ENCODE measurements around the gene PIK3R1.

PIK3R1 gene

GRCh38 chr5:68215208-68215897, at the start of gene PIK3R1:
Gene PIK3R1 (plus strand): TSS chr5:68215756. CDS start chr5:68226676, 10,920 bp downstream.
- DNase-seq: peak; percentile 97 to 99 (median 98)

- no peak for DNase-seq
Measured at GRCh38 chr5:68167195-68167651, 48.3 kb upstream of the PIK3R1 start.

GRCh38 chr5:68169903-68170302, 45.7 kb upstream of the PIK3R1 start:
- no peak for DNase-seq

GRCh38 chr5:68170826-68171558, 44.6 kb upstream of the PIK3R1 start:
- no peak for DNase-seq

- DNase-seq: no peak
Measured at GRCh38 chr5:68172314-68172713, 43.2 kb upstream of the PIK3R1 start.

- DNase-seq: no peak
Measured at GRCh38 chr5:68173007-68173406, 42.5 kb upstream of the PIK3R1 start.

- DNase-seq: no peak
Measured at GRCh38 chr5:68176253-68176652, 39.3 kb upstream of the PIK3R1 start.

GRCh38 chr5:68176802-68177479, 38.6 kb upstream of the PIK3R1 start:
- DNase-seq: no peak

GRCh38 chr5:68177676-68178075, 37.9 kb upstream of the PIK3R1 start:
- DNase-seq: no peak

GRCh38 chr5:68178579-68178978, 37.0 kb upstream of the PIK3R1 start:
- no peak for DNase-seq

GRCh38 chr5:68180121-68181038, 35.2 kb upstream of the PIK3R1 start:
- no peak for DNase-seq

- DNase-seq: no peak
Measured at GRCh38 chr5:68181039-68181599, 34.4 kb upstream of the PIK3R1 start.

- DNase-seq: peak; percentile 46 to 57 (median 51)
Measured at GRCh38 chr5:68182094-68182493, 33.5 kb upstream of the PIK3R1 start.

GRCh38 chr5:68182534-68182933, 33.0 kb upstream of the PIK3R1 start:
- DNase-seq: no peak

GRCh38 chr5:68187268-68188055, 28.1 kb upstream of the PIK3R1 start:
- no peak for DNase-seq

- no peak for DNase-seq
Measured at GRCh38 chr5:68189171-68189570, 26.4 kb upstream of the PIK3R1 start.

- no peak for DNase-seq
Measured at GRCh38 chr5:68189613-68190012, 25.9 kb upstream of the PIK3R1 start.

GRCh38 chr5:68190619-68191018, 24.9 kb upstream of the PIK3R1 start:
- no peak for DNase-seq

GRCh38 chr5:68191083-68191791, 24.3 kb upstream of the PIK3R1 start:
- DNase-seq: no peak

GRCh38 chr5:68192679-68193060, 22.9 kb upstream of the PIK3R1 start:
- no peak for DNase-seq

Data from suppressor macrophage treated with lipopolysaccharide for 1 hour (primary cell).